Panc1 (cell line): ENCODE results near the gene RPS27L.

ENCODE experiments used
- CTCF ChIP-seq: fragments of 450-650 bp; IDR thresholded peaks from 2 replicates; pipeline ENCODE4 v1.5.1; 2017; ENCODE audit warnings: mild to moderate bottlenecking
- POLR2AphosphoS5 ChIP-seq: IDR thresholded peaks from 2 replicates; pipeline ENCODE4 v1.6.1; 2012; ENCODE audit warnings: mild to moderate bottlenecking, low read depth, low read length, moderate library complexity
- TF ChIP-seq, protein P1 (sequence below), 2 experiments: IDR thresholded peaks; 2 replicates each; pipeline ENCODE4 v1.6.1; 2011 to 2012; ENCODE audit warnings: low read depth in 2 of 2, control low read depth in 1 of 2, low read length in 1 of 2, mild to moderate bottlenecking in 1 of 2, moderate library complexity in 1 of 2; ENCODE audit not compliant: insufficient read depth in 1 of 2

DNA sequence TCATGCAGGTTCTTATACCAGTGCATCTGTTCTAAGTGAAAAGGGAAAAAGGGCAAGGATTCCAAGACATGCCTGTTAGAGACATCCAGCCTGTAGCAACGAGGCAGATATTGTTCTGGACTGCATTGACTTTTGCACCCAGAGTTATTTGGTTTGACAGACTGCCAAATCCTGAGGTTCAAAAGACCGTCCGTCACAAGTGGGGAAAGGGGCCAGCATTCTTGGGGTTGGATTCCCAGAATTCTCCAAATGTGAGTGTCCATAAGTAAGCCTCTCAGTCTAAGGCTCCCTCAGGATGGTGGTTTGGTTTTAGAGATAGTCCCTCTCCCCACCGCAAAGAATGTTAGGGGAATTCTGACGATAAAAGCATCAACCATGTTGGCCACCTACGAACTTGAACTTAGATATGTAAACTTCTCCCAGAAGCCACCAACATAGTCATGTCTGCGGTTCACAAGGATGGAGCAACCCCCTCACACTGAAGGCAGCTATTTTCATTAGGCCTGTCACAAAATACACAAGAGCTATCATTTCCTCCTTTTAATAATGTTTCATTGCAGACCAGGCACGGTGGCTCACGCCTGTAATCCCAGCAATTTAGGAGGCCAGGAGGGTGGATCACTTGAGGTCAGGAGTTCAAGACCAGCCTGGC lies 49.3 kb downstream of the RPS27L start:
- no peak for TF ChIP-seq POLR2AphosphoS5
- TF ChIP-seq CTCF: no peak
- TF ChIP-seq, protein P1, sequence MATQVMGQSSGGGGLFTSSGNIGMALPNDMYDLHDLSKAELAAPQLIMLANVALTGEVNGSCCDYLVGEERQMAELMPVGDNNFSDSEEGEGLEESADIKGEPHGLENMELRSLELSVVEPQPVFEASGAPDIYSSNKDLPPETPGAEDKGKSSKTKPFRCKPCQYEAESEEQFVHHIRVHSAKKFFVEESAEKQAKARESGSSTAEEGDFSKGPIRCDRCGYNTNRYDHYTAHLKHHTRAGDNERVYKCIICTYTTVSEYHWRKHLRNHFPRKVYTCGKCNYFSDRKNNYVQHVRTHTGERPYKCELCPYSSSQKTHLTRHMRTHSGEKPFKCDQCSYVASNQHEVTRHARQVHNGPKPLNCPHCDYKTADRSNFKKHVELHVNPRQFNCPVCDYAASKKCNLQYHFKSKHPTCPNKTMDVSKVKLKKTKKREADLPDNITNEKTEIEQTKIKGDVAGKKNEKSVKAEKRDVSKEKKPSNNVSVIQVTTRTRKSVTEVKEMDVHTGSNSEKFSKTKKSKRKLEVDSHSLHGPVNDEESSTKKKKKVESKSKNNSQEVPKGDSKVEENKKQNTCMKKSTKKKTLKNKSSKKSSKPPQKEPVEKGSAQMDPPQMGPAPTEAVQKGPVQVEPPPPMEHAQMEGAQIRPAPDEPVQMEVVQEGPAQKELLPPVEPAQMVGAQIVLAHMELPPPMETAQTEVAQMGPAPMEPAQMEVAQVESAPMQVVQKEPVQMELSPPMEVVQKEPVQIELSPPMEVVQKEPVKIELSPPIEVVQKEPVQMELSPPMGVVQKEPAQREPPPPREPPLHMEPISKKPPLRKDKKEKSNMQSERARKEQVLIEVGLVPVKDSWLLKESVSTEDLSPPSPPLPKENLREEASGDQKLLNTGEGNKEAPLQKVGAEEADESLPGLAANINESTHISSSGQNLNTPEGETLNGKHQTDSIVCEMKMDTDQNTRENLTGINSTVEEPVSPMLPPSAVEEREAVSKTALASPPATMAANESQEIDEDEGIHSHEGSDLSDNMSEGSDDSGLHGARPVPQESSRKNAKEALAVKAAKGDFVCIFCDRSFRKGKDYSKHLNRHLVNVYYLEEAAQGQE (IDR thresholded peaks at IDR 0.05; ENCODE audit: insufficient read depth in 1 of 2, low read depth in 2 of 2, low read length in 1 of 2): no peak
